ENCODE results near the gene NAT8L. TPM values are rescaled to one million over a fixed set of nuclear protein-coding genes. Genes with fewer than 3 reads are reported as not detected.

The NAT8L gene
- total RNA-seq, 2 experiments from 2014 or later: not detected

GRCh38 chr4:2064276-2064991 is 5.3 kb downstream of the NAT8L start:
- intact Hi-C loops (cut with micrococcal nuclease; ENCODE audit: unreplicated experiment): no loop called here
- H3K4me3 ChIP-seq (ENCODE audit: low read depth, low read length, poor library complexity, severe bottlenecking): no peak overlapping the region
- no peaks in the 10 kb centered on the region for H4K20me1 ChIP-seq (ENCODE audit: insufficient read depth, low read length)
- ChIA-PET CTCF (ENCODE audit: unreplicated experiment) (no interaction called here), POLR2A (no interaction called here)
- DNase-seq (ENCODE audit: low spot score): no peak
- no peaks in the 10 kb centered on the region for H3K79me2 ChIP-seq (ENCODE audit: insufficient read depth, low read depth, low read length)
- H3K27ac ChIP-seq (ENCODE audit: low read depth, low read length, poor library complexity, severe bottlenecking): no peak overlapping the region
- no peaks in the 10 kb centered on the region for H3K36me3 ChIP-seq (ENCODE audit: insufficient read depth, low read length)
- H3K4me2 ChIP-seq (ENCODE audit: low read length): no peak overlapping the region
- H3K9me3 ChIP-seq (ENCODE audit: low read length): no peaks in the 10 kb centered on the region
- H3K4me1 ChIP-seq (ENCODE audit: insufficient read depth, low read length, poor library complexity, severe bottlenecking): no peaks in the 10 kb centered on the region
- TF ChIP-seq EZH2phosphoT487 (IDR thresholded peaks at IDR 0.05; ENCODE audit: borderline replicate concordance, low read depth, low read length): no peak
- TF ChIP-seq, protein P1, sequence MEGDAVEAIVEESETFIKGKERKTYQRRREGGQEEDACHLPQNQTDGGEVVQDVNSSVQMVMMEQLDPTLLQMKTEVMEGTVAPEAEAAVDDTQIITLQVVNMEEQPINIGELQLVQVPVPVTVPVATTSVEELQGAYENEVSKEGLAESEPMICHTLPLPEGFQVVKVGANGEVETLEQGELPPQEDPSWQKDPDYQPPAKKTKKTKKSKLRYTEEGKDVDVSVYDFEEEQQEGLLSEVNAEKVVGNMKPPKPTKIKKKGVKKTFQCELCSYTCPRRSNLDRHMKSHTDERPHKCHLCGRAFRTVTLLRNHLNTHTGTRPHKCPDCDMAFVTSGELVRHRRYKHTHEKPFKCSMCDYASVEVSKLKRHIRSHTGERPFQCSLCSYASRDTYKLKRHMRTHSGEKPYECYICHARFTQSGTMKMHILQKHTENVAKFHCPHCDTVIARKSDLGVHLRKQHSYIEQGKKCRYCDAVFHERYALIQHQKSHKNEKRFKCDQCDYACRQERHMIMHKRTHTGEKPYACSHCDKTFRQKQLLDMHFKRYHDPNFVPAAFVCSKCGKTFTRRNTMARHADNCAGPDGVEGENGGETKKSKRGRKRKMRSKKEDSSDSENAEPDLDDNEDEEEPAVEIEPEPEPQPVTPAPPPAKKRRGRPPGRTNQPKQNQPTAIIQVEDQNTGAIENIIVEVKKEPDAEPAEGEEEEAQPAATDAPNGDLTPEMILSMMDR (conservative IDR thresholded peaks at IDR 0.05; ENCODE audit: low read length): no peak
- no peaks in the 10 kb centered on the region for H3K9me2 ChIP-seq (ENCODE audit: insufficient read depth, low read length)
- BruUV-seq (replicated peaks): no TSS peak
- H2AFZ ChIP-seq (ENCODE audit: low read length): no peak overlapping the region

DNA sequence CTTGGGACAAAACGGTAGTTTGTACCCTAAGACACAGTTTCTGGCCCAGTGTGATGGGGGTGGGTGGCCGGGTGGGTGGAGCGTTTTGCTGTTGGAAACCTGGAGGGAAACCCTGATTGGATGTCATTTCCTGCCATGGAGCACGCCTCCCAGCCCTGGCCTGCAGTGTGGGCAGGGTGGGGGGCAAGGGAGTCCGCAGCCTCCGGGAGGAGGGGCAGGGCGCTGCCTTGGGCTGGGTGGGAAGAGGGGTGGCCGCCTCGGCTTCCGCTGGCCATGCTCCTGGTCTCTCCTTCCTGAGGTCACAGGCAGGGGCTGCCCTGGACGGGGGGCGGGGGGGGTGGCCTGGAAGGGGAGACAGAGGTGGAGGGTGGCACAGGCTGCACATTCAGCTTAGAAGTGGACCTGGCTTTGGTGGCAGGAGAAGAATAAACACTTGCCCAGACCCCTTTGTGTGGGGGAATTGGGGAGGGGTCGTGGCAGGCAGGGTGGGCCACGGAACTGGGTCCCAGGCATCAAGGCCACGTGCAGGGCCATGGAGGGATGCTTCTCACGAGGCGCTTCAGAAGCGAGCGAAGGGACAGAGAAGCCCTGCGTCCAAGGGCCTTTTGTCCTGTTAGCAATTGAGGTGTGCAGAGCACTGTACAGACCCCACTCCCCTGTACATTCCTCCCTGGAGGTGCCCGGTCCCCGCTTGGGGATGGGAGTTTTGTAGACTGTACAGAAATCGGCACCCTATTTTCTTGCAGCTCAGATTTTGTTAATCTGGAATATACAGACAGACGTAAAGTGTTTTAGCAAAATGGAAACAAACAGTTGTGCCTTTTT is 6.2 kb downstream of the NAT8L start:
- BruUV-seq (replicated peaks): no TSS peak
- no peak for DNase-seq (ENCODE audit: low spot score)
- no peak overlapping the region for H2AFZ ChIP-seq (ENCODE audit: low read length)
- H3K36me3 ChIP-seq (ENCODE audit: insufficient read depth, low read length): no peaks in the 10 kb centered on the region
- H3K27ac ChIP-seq (ENCODE audit: low read depth, low read length, poor library complexity, severe bottlenecking): no peak overlapping the region
- H3K79me2 ChIP-seq (ENCODE audit: insufficient read depth, low read depth, low read length): no peaks in the 10 kb centered on the region
- no peaks in the 10 kb centered on the region for H4K20me1 ChIP-seq (ENCODE audit: insufficient read depth, low read length)
- TF ChIP-seq, protein P1 (conservative IDR thresholded peaks at IDR 0.05; ENCODE audit: low read length): no peak
- no peak for TF ChIP-seq EZH2phosphoT487 (IDR thresholded peaks at IDR 0.05; ENCODE audit: borderline replicate concordance, low read depth, low read length)
- no peak overlapping the region for H3K4me3 ChIP-seq (ENCODE audit: low read depth, low read length, poor library complexity, severe bottlenecking)
- no peaks in the 10 kb centered on the region for H3K9me3 ChIP-seq (ENCODE audit: low read length)
- CTCF ChIA-PET (ENCODE audit: unreplicated experiment): no interaction called here
- POLR2A ChIA-PET: no interaction called here
- H3K9me2 ChIP-seq (ENCODE audit: insufficient read depth, low read length): no peaks in the 10 kb centered on the region
- intact Hi-C loops (cut with micrococcal nuclease; ENCODE audit: unreplicated experiment): no loop called here
- no peak overlapping the region for H3K4me2 ChIP-seq (ENCODE audit: low read length)
- no peaks in the 10 kb centered on the region for H3K4me1 ChIP-seq (ENCODE audit: insufficient read depth, low read length, poor library complexity, severe bottlenecking)
